MG63 (cell line): ENCODE measurements around the gene TLR7. TPM values are rescaled to one million over a fixed set of nuclear protein-coding genes. Genes with fewer than 3 reads are reported as not detected.

Experiments
- DNase-seq: peaks from one replicate; pipeline ENCODE4 v3.0.0-alpha.2; 2020
- H3K27me3 ChIP-seq: fragments of 250-450 bp; sonication (Bioruptor Pico); 2 replicates; pipeline ENCODE4 v1.5.1; 2020; ENCODE audit warnings: mild to moderate bottlenecking, moderate library complexity
- H3K36me3 ChIP-seq: fragments of 250-450 bp; sonication (Bioruptor Pico); 2 replicates; pipeline ENCODE4 v1.5.1; 2020; ENCODE audit warnings: mild to moderate bottlenecking, moderate library complexity
- H3K4me3 ChIP-seq: fragments of 250-450 bp; sonication (Bioruptor Pico); 2 replicates; pipeline ENCODE4 v1.5.1; 2020; ENCODE audit warnings: mild to moderate bottlenecking, moderate library complexity
- H3K9me3 ChIP-seq: fragments of 250-450 bp; sonication (Bioruptor Pico); 2 replicates; pipeline ENCODE4 v1.5.1; 2020; ENCODE audit warnings: mild to moderate bottlenecking, moderate library complexity
- total RNA-seq: library from RNA; depleted of rRNA; stranded (reverse); fragments of >200 nt; shearing (Covaris generic); gene quantifications from 2 replicates; pipeline ENCODE4 v1.2.3, GENCODE V29; 2014; ENCODE audit warnings: low replicate concordance

Gene TLR7
- total RNA-seq, 1 experiment from 2014 or later: not detected

GRCh38 chrX:12910423-12911121 lies 43.7 kb downstream of the TLR7 start:
- Histone ChIP-seq H3K27me3 (no peaks in the 10 kb centered on the region), H3K9me3 (no peaks in the 10 kb centered on the region), H3K36me3 (no peaks in the 10 kb centered on the region), H3K4me3 (no peak overlapping the region)
- DNase-seq: no peak

GRCh38 chrX:12911122-12911470 lies 44.2 kb downstream of the TLR7 start:
- DNase-seq: no peak
- Histone ChIP-seq H3K4me3 (no peak overlapping the region), H3K9me3 (no peaks in the 10 kb centered on the region), H3K36me3 (no peaks in the 10 kb centered on the region), H3K27me3 (no peaks in the 10 kb centered on the region)

DNA sequence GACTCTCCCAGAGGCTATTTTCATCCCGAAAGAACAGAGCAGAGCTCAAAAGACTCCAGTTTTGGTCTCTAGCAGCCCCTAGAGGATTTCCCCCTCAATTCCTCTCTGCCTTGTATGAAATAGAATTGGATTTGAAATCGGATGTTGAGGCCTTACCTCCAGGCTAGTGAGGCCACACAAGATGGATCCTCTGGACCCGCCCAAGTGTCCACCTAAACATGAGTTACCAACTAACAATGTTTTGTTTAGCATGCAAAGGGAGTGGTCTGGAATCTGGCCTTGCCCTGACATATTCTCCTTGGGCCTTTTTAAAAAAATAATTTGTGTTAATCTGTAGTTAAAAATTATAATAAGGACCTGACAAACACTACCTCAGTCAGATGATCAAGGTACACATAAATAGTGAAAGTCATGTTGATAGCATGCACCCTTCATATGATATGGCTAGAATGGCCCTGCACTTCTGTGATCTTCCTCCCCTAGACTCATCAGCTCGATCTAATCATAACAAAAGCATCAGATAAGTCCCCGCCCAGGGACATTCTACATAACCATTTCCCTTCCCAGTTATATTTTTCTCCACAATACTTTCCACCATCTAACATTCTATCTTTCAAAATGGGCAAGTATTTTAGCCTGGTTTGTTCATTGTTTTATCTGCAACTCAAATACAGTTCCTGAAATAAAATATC lies 46.1 kb downstream of the TLR7 start:
- Histone ChIP-seq H3K9me3 (no peaks in the 10 kb centered on the region), H3K27me3 (no peaks in the 10 kb centered on the region), H3K4me3 (no peak overlapping the region), H3K36me3 (no peaks in the 10 kb centered on the region)
- DNase-seq: no peak

DNA sequence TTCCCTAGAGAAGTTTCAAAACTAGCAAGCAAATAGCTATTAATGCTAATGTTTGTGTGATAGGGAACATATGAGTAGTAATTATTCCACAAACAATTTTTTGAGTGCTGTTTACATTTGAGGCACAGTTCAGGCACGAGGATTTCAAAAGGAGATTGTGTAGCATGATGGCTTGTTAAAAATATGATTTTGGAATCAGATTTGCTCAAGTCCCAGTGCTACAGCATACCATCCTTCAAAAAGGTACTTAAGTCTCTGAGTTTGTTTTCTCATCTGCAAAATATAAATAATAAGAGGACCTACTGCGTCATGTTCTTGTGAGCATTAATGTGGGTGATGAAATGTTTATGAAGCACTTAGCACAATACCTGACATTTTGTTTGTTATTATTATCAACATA lies 50.9 kb downstream of the TLR7 start:
- H3K9me3 ChIP-seq: no peaks in the 10 kb centered on the region
- H3K36me3 ChIP-seq: no peaks in the 10 kb centered on the region
- H3K4me3 ChIP-seq: no peak overlapping the region
- H3K27me3 ChIP-seq: no peaks in the 10 kb centered on the region
- no peak for DNase-seq

DNA sequence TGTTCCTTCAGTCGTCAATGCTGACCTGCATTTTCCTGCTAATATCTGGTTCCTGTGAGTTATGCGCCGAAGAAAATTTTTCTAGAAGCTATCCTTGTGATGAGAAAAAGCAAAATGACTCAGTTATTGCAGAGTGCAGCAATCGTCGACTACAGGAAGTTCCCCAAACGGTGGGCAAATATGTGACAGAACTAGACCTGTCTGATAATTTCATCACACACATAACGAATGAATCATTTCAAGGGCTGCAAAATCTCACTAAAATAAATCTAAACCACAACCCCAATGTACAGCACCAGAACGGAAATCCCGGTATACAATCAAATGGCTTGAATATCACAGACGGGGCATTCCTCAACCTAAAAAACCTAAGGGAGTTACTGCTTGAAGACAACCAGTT lies 52.2 kb downstream of the TLR7 start:
- no peaks in the 10 kb centered on the region for H3K36me3 ChIP-seq
- no peaks in the 10 kb centered on the region for H3K27me3 ChIP-seq
- no peak for DNase-seq
- no peaks in the 10 kb centered on the region for H3K9me3 ChIP-seq
- no peak overlapping the region for H3K4me3 ChIP-seq

GRCh38 chrX:12919620-12920019 lies 52.7 kb downstream of the TLR7 start:
- no peak for DNase-seq
- Histone ChIP-seq H3K9me3 (no peaks in the 10 kb centered on the region), H3K27me3 (no peaks in the 10 kb centered on the region), H3K36me3 (no peaks in the 10 kb centered on the region), H3K4me3 (no peak overlapping the region)

- Histone ChIP-seq H3K9me3 (no peaks in the 10 kb centered on the region), H3K4me3 (no peak overlapping the region), H3K36me3 (no peaks in the 10 kb centered on the region), H3K27me3 (no peaks in the 10 kb centered on the region)
- DNase-seq: no peak
Measured at GRCh38 chrX:12920990-12921389, 54.1 kb downstream of the TLR7 start.

- Histone ChIP-seq H3K4me3 (no peak overlapping the region), H3K36me3 (no peaks in the 10 kb centered on the region), H3K27me3 (no peaks in the 10 kb centered on the region), H3K9me3 (no peaks in the 10 kb centered on the region)
- no peak for DNase-seq
Measured at GRCh38 chrX:12921886-12922598, 55.2 kb downstream of the TLR7 start.

DNA sequence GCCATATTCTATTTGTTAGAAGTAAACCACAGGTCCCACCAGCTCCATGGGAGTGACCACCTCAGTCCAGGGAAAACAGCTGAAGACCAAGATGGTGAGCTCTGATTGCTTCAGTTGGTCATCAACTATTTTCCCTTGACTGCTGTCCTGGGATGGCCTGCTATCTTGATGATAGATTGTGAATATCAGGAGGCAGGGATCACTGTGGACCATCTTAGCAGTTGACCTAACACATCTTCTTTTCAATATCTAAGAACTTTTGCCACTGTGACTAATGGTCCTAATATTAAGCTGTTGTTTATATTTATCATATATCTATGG lies 55.7 kb downstream of the TLR7 start:
- no peak overlapping the region for H3K4me3 ChIP-seq
- H3K27me3 ChIP-seq: no peaks in the 10 kb centered on the region
- H3K9me3 ChIP-seq: no peaks in the 10 kb centered on the region
- DNase-seq: no peak
- H3K36me3 ChIP-seq: no peaks in the 10 kb centered on the region

GRCh38 chrX:12929701-12930100 lies 62.8 kb downstream of the TLR7 start:
- Histone ChIP-seq H3K4me3 (no peak overlapping the region), H3K9me3 (no peaks in the 10 kb centered on the region), H3K36me3 (no peaks in the 10 kb centered on the region), H3K27me3 (no peaks in the 10 kb centered on the region)
- DNase-seq: no peak

GRCh38 chrX:12930150-12930549 lies 63.3 kb downstream of the TLR7 start:
- no peak overlapping the region for H3K4me3 ChIP-seq
- H3K36me3 ChIP-seq: no peaks in the 10 kb centered on the region
- H3K9me3 ChIP-seq: no peaks in the 10 kb centered on the region
- no peaks in the 10 kb centered on the region for H3K27me3 ChIP-seq
- no peak for DNase-seq

- Histone ChIP-seq H3K36me3 (no peaks in the 10 kb centered on the region), H3K27me3 (no peaks in the 10 kb centered on the region), H3K4me3 (no peak overlapping the region), H3K9me3 (peaks cover 2% of the 10 kb centered on the region; the same call in 1 of the 2 replicates)
- no peak for DNase-seq
Measured at GRCh38 chrX:12932244-12932643, 65.4 kb downstream of the TLR7 start.

GRCh38 chrX:12934850-12935249 lies 68.0 kb downstream of the TLR7 start:
- Histone ChIP-seq H3K4me3 (no peak overlapping the region), H3K27me3 (no peaks in the 10 kb centered on the region), H3K9me3 (peaks cover 2% of the 10 kb centered on the region; the same call in 1 of the 2 replicates), H3K36me3 (no peaks in the 10 kb centered on the region)
- no peak for DNase-seq

DNA sequence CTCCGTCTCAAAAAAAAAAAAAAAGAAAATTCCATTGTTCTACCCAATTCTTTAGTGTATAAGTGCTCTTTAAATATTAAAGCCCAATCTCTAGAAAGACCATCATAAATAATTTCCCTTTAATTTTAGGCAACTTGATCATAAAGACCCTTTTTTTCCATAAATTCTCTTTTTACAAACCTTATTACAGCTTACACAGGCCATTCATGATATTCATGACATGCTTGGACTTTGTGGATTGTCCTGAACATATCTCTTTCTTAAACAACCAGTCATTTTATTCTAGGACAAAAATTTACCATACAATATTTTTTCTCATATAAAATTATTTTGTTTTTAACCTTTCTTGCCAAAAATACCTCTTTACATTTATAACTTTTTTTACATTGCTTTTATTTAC lies 70.1 kb downstream of the TLR7 start:
- Histone ChIP-seq H3K4me3 (no peak overlapping the region), H3K9me3 (peaks cover 2% of the 10 kb centered on the region; the same call in 1 of the 2 replicates), H3K36me3 (no peaks in the 10 kb centered on the region), H3K27me3 (no peaks in the 10 kb centered on the region)
- no peak for DNase-seq
